ENCODE data around the gene MEN1.

Gene MEN1

DNA sequence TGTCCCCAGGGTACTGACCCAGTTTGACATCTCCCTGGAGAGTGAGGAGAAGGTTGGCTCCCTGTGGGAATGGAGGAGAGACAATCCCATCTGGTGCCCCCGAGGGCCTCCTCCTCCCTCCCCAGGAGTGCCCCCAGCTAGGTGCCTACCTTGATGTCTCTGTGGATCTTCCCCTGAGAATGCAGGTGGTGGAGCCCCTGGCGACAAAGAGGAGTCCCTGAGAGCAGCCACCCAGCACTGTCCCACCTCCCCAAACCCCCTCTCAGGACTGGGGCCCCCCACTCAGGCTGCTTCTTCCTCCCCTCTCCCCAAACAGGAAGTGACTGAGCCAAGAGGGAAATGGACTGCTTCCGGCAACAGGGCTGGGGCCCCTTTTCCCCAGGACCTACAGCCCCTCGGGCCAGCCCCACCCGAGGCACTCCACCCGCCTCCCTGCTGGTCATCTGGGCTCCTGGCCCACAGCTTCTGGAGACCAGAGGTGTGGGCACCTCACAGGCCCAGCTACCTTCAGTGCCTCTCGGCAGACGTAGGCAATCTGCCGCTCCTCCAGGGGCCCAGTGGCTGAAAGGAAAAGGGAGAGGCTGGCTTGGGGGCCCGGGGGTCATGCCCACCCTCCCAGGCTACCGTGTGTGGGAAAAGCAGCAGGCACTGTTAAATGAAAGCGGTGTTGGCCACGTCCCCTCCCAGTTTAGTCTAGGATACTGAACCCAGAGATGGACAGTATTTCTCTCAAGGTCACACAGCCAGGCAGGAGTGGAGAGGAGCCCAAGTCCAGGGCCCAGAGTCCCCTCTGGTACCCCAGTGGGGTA is 8.6 kb downstream of the MEN1 start:
- Mint-ChIP-seq H3K4me1 (peaks cover 65% of the 10 kb centered on the region), H3K27me3 (no peaks in the 10 kb centered on the region), H3K27ac (peak overlapping the region; percentile 84 to 91)

DNA sequence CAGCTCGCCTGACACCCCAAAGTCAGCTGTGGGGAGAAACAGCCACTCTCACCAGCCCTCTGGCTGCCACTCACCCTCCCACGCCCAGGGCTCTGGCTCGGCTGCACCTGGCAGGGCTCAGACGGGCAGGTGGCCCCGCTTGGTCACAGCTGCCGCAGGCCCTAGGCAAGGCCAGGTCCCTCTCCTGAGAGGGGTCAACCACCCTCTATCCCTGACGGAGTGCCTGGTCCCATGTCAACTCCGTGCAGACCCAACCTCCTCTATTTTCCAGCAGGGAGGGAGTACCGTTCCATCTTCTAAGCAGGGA is 9.2 kb downstream of the MEN1 start:
- ATAC-seq (no peak), DNase-seq (no peak)
- Mint-ChIP-seq H3K4me1 (peaks cover 65% of the 10 kb centered on the region), H3K9me3 (no peaks in the 10 kb centered on the region), H3K27me3 (no peaks in the 10 kb centered on the region), H3K27ac (peak overlapping the region; percentile 80 to 84), H3K4me3 (peak overlapping the region; percentile 79 to 87)

More for the DNA sequence above, 8.6 kb downstream of the MEN1 start:
- DNase-seq, result no peak
- ATAC-seq, result no peak
- Mint-ChIP-seq H3K9me3 (no peaks in the 10 kb centered on the region), H3K4me3 (peak overlapping the region; percentile 79 to 87)

DNA sequence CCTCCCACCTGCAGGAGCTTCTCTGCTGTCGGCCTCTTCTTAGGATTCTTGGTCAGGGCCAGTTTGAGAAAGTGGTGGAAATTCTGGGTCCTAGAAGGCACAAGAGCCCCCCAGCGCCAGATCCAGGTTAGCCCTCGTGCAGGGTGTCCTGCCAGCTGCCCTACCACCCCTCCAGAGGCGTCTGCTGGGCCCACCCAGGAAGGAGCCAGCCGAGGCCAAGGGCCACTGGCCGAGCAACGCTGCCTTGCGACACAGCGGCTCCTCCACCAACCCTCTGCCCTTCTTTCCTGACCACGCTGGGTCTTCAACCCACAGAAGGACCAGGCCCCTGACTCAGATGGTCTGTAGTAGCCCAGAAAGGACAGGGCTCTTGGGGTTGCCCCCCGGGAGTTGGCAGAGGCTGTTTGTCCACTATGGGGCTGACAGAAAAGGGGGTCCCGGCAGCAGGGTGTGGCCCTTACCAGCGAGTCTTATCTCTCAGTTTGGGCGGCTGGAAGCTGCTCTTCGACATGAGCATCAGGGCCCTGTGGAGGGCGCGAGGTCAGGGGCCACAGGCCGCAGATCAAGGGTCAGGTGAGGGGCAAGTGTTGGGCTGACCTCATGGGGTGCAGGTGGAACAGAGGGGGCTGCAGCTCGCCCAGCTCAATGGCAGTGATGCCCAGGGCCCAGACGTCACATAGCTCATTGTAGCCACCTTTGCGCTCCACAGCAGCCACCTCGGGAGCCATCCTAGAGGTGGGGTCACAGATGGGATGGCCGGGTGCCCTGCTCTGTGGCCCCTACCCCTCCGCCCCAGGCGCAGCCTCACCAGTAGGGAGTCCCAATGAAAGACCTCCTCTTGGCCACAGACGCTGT is 9.8 kb downstream of the MEN1 start:
- no peaks in the 10 kb centered on the region for H3K9me3 Mint-ChIP-seq
- peaks cover 66% of the 10 kb centered on the region for H3K4me1 Mint-ChIP-seq
- ATAC-seq (no peak), DNase-seq (no peak)
- no peaks in the 10 kb centered on the region for H3K27me3 Mint-ChIP-seq
- H3K4me3 Mint-ChIP-seq, result peak overlapping the region in 1 of 2 donors; percentile 87
- peak overlapping the region; percentile 33 to 80 for H3K27ac Mint-ChIP-seq

DNA sequence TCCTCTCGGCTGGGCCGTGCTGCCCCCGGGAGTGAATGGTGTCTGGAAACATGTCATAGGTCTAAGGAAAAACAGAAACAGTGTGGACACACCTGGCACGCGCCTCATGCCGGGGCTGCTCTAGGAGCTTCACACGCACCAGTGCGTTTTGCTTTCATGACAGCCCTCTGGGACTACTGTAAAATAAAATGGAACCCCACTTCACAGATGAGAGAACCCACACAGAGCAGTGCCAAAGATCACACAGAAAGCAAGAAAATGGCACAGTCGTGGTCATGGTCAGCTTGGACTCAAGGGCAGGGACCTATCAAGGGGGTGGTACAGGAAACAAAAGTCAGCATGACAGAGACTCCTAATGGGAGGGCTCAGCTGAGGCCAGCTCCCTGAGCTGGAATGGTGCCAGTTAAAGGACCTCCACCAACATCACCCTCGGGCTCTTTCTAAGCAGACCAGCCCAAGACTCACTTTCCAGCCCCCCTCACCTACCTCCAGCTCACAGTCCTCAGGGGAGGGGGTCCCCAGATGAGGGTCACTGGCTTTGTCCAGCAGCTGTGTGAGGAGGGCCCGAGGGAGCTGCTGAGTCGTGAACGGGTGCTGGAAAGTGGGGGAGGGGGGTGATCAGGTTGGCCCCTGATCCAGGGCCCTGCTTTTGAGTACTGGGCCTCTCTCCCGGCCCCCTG is 10.6 kb downstream of the MEN1 start:
- ATAC-seq (no peak), DNase-seq (no peak)
- Mint-ChIP-seq H3K4me3 (no peak overlapping the region), H3K9me3 (no peaks in the 10 kb centered on the region), H3K4me1 (peaks cover 72% of the 10 kb centered on the region), H3K27ac (peak overlapping the region in 1 of 2 donors; percentile 52), H3K27me3 (no peaks in the 10 kb centered on the region)

DNA sequence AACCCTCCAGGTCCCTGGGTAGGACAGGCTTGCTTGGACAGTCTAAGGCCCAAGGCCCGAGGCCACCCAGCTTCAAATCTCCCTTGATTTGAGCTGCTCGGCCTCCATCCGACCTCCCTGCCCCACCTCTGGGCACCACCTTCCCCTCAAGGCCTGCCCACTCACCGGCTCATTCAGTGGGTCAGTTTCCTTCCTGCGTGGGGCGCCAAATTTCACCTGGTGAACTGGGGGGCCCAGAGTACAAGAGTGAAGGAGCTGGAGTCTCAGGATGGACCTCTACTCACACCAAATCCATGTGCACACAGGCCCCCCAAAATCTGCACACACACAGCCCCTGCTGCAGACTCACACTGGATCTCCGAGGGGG is 11.1 kb downstream of the MEN1 start:
- H3K27me3 Mint-ChIP-seq, result no peaks in the 10 kb centered on the region
- no peaks in the 10 kb centered on the region for H3K9me3 Mint-ChIP-seq
- DNase-seq, result no peak
- no peak for ATAC-seq
- no peak overlapping the region for H3K27ac Mint-ChIP-seq
- H3K4me3 Mint-ChIP-seq, result no peak overlapping the region
- peaks cover 75% of the 10 kb centered on the region for H3K4me1 Mint-ChIP-seq

DNA sequence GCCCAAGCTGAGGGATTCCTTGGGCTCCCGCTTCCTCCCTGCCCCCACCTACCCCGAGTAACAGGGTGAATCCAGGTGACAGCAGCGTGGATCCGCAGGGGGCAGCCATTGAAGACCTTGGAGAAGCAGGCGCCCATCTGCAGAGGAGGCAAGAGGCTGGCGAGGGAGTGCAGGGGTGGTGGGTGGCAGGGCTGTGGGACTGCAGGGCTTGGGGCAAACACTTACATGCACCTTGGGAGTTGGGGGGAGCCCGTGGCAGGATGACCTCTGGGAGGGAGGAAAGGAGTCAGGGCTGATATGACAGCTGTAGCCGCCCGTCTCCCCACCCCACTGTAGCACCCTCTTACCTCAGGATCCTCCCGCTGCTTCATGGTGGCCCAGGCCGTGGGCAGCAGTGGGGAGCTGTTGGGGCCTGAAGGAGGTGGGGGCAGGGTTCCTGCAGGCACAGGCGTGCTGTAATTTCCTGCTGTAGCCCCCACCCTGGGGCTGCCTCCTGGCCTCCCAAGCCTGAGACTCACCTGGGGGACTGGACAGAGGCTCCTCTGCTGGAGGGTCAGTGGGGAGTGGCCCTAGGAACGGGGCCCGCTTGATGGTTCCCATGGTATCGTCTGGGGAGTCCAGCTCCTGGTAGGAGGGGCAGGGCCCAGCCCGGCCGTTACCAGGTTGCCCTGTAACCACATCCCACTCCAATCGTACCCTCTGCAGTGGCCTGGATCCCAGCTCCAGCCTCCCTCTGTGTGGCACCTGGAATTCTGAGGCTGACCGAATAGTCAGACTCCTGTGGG is 13.4 kb downstream of the MEN1 start:
- Mint-ChIP-seq H3K4me1 (peaks cover 77% of the 10 kb centered on the region), H3K4me3 (no peak overlapping the region), H3K9me3 (no peaks in the 10 kb centered on the region), H3K27ac (peak overlapping the region in 1 of 2 donors; percentile 82), H3K27me3 (no peaks in the 10 kb centered on the region)
- ATAC-seq, result no peak
- DNase-seq, result no peak

DNA sequence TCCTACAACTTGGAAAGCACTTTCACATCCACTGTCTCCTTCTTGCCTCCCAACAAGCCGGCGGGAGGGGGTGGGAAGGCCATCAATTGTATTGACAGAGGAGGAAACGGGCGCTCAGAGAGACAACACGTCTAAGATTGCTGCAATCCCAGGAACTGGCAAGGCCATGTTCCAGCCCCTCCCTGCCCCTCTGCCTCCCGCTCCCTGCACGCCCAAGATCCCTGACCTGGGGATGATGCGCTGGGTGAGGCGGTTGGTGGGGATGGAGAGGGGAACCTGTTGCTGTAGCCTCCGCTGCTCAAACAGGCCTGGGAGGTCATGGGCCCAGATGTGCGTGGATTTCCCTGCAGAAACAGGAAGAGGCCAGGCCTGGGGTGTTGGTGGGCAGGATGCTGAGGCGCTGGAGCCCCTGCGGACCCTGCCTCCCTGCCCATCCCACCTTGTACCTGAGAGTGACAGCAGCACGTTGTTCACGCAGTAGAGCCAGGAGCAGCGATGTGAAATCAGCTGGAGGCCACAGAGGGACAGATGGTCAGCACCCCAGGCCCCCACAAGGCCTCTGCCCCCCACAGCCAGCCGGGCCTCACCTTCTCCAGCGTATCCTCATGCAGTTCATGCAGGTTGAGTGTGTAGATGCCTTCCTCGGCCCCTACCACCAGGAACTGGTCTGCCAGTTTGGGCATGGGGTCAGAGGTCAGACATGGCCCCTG is 14.1 kb downstream of the MEN1 start:
- no peaks in the 10 kb centered on the region for H3K9me3 Mint-ChIP-seq
- H3K4me3 Mint-ChIP-seq, result no peak overlapping the region
- no peak for DNase-seq
- no peak for ATAC-seq
- no peaks in the 10 kb centered on the region for H3K27me3 Mint-ChIP-seq
- peaks cover 69% of the 10 kb centered on the region for H3K4me1 Mint-ChIP-seq
- peak overlapping the region in 1 of 2 donors; percentile 82 for H3K27ac Mint-ChIP-seq

DNA sequence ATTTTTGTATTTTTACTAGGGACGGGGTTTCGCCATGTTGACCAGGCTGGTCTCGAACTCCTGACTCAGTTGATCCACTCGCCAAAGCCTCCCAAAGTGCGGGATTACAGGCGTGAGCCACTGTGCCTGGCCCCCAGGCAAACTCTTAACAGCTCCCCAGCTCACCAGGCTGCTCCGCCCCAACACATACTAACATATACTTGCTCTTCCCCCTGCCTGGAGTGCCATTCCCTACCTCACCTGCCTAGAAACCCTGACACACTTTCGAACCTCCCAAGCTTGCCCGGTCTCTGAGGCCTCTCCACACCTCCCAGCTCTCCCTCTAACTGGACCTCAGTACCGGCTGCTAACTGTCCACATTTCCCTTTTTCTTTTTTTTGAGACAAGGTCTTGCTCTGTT is 15.8 kb downstream of the MEN1 start:
- Mint-ChIP-seq H3K4me3 (no peak overlapping the region), H3K4me1 (peaks cover 56% of the 10 kb centered on the region)
- no peak for ATAC-seq

DNA sequence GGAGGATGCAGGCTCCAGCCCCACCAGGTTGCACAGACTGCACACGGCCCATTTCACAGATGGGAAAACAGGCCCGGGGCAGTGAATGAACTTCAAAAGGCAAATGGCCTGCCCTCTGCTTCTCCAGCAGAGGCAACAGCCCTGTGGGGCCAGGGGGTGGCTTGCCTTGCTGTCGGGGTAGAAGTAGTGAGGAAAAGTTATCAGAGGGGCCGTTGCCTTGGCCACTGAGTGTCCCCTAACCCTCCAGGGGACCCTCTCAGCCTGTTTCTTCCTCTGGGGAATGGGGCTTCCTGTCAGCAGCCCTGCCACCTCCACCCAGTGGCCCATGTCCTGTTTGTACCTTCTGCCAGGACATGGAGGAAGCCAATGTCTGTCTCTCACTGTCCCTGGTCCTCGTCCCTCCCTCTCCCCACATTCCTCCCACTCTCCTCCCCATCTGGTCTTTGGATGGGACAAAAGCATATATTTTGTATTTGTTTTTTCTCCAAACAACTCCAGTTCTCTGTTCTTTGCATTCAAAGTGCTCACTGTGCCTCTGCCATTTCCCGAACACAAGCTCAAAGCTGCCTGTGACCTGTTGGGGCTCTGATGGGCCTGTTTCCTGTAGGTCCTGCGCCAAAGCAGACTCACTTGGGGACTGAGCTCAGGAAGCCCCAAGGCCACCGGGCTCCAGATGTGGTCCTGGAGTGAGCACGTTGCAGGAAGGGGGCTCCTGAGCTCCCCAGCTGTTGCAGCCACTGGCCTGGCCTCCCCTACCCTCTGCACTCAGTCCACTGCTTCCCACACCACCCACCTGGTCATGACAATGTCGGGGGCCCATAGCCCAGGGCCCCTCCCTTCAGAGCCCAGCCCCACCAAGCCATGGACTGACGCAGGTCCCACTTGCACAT is 16.8 kb downstream of the MEN1 start:
- ATAC-seq (peak; percentile 8), DNase-seq (no peak)
- H3K9me3 Mint-ChIP-seq, result no peaks in the 10 kb centered on the region
- H3K27me3 Mint-ChIP-seq, result no peaks in the 10 kb centered on the region
- H3K4me3 Mint-ChIP-seq, result peak overlapping the region in 1 of 2 donors; percentile 21
- H3K4me1 Mint-ChIP-seq, result peaks cover 47% of the 10 kb centered on the region
- H3K27ac Mint-ChIP-seq, result peak overlapping the region; percentile 86 to 90

More for the DNA sequence above, 15.8 kb downstream of the MEN1 start:
- no peak for DNase-seq
- peak overlapping the region; percentile 4 to 89 for H3K27ac Mint-ChIP-seq
- H3K27me3 Mint-ChIP-seq, result no peaks in the 10 kb centered on the region
- no peaks in the 10 kb centered on the region for H3K9me3 Mint-ChIP-seq

DNA sequence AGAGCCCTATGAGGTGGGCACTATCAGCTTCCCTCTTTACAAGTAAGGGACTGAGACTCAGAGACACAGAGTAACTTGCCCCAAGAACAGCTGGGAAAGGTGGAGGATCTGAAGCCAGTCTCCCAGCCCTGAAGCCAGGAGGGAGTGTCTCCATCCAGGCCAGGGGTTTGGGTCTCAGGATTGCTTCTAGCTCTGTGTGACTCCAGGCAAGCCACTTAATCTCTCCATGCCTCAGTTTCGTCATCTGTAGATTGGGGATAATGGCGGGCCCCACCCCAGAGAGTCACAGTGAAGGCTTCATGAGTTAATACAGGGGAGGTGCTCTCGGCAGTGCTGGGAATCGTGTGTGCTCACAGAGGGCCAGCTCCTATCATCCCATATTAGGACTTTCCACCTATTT is 17.9 kb downstream of the MEN1 start:
- H3K4me3 Mint-ChIP-seq, result no peak overlapping the region
- H3K4me1 Mint-ChIP-seq, result peaks cover 50% of the 10 kb centered on the region
- H3K27me3 Mint-ChIP-seq, result no peaks in the 10 kb centered on the region
- H3K9me3 Mint-ChIP-seq, result no peaks in the 10 kb centered on the region
- H3K27ac Mint-ChIP-seq, result peak overlapping the region in 1 of 2 donors; percentile 50
- DNase-seq, result no peak
- ATAC-seq, result no peak

DNA sequence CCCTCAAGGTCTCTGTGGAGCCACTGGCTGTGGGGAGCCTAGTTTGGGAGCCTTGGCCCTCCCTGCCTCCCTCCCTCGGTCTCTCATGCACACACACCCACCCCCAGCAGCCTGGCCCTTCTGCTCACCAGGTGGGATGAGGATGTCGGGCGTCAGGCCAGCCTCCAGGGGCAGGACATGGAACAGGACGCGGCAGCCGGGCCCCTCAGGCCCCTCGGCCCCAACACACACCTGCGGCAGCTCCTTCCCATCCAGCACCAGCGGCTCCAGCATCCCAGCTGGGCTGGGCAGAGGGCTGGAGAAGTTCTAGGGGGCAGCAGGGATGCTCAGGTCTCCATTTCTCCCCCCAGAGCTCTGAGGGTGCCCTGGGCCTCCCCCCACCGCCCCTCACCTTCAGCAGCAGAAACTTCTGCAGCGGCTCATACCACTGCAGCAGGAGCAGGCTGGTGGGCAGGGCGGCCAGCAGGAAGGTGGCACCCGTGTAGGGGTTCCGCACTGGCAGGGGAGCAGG is 18.5 kb downstream of the MEN1 start:
- peaks cover 47% of the 10 kb centered on the region for H3K4me1 Mint-ChIP-seq
- DNase-seq, result no peak
- H3K4me3 Mint-ChIP-seq, result no peak overlapping the region
- no peak for ATAC-seq
- H3K9me3 Mint-ChIP-seq, result no peaks in the 10 kb centered on the region
- no peak overlapping the region for H3K27ac Mint-ChIP-seq
- no peaks in the 10 kb centered on the region for H3K27me3 Mint-ChIP-seq

DNA sequence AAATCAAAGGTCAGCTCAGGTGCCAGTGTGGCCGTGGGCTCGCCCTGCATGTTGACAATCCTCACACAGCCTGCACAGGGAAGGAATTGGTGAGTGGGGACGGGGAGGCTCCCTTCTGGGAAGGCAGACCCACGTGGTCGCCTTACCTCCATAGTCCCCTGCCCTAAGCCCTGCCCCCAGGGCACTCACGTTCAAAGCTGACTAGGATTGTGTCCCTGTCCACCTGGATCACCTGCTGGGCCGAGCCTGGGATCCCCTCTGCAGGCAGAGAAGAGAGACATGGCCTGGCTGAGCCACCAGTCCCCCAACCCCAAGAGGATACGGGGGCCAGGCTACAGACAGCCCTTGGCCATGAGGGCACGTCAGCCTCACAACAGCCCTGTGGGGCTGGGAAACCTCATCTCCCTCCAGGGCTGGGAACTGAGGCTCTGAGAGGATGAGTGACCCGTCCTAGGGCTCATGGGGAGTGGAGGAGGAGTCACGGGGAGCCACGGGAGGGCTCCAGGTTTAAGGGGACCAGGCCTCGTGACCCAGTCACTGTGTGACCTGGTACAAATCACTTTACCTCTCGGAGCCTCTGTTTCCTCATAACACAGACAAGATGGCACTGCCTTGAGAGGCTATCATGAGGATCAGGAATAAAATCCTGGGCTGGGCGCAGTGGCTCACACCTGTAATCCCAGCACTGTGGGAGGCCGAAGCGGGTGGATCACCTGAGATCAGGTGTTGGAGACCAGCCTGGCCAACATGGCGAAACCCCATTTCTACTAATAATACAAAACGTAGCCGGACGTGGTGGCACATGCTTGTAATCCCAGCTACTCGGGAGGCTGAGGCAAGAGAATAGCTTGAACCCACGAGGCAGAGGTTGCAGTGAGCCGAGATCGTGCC is 19.9 kb downstream of the MEN1 start:
- no peak overlapping the region for H3K4me3 Mint-ChIP-seq
- no peaks in the 10 kb centered on the region for H3K27me3 Mint-ChIP-seq
- H3K9me3 Mint-ChIP-seq, result no peaks in the 10 kb centered on the region
- H3K27ac Mint-ChIP-seq, result no peak overlapping the region
- H3K4me1 Mint-ChIP-seq, result peaks cover 33% of the 10 kb centered on the region
- ATAC-seq, result no peak
- DNase-seq, result no peak

All from stimulated activated naive CD8-positive, alpha-beta T cell treated with anti-CD3 and anti-CD28 coated beads, Interleukin-15, amount 100 ng/mL, for 72 hours (primary cell).